Body of pancreas (tissue), 4 donors: ENCODE measurements around the gene NR4A3.

Experiments
- POLR2A ChIP-seq, 3 donors: fragments of 450-650 bp; IDR thresholded peaks; one replicate each; pipeline ENCODE4 v1.6.1; 2016; ENCODE audit warnings: antibody characterized with exemption in 3 of 3, mild to moderate bottlenecking in 2 of 3
- TF ChIP-seq, protein P1 (sequence below), 7 experiments: fragments of 450-650 bp in 4 of 7; fragments of 200-600 bp in 3 of 7; sonication (generic) in 3 of 7; IDR thresholded peaks; one replicate each; pipeline ENCODE4 v1.5.1; 2016 to 2019; ENCODE audit warnings: antibody characterized with exemption in 7 of 7

DNA sequence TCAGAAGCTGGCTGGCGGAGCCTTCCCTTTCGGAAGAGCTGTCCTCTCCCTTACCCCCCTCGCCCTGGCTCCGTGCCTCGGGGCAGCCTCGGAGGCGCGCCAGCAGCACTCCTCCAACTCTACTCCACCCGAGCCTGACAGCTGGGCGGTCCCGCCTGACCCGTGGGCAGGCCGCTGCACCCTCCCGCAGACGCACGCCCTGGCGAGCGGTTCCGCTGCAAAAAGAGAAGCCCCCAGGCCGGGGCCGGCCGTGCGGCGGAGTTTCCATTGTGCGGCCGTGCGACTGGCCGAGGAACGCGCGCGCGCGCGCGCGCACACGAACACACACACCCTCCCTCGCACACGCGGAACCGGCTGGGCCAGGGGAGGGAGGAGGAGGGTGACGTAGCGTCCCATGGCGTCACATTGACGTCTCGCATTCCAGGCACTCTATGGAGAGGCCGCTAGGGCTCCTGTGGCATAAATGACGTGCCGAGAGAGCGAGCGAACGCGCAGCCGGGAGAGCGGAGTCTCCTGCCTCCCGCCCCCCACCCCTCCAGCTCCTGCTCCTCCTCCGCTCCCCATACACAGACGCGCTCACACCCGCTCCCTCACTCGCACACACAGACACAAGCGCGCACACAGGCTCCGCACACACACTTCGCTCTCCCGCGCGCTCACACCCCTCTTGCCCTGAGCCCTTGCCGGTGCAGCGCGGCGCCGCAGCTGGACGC, at the start of gene NR4A3:
- TF ChIP-seq, protein P1, sequence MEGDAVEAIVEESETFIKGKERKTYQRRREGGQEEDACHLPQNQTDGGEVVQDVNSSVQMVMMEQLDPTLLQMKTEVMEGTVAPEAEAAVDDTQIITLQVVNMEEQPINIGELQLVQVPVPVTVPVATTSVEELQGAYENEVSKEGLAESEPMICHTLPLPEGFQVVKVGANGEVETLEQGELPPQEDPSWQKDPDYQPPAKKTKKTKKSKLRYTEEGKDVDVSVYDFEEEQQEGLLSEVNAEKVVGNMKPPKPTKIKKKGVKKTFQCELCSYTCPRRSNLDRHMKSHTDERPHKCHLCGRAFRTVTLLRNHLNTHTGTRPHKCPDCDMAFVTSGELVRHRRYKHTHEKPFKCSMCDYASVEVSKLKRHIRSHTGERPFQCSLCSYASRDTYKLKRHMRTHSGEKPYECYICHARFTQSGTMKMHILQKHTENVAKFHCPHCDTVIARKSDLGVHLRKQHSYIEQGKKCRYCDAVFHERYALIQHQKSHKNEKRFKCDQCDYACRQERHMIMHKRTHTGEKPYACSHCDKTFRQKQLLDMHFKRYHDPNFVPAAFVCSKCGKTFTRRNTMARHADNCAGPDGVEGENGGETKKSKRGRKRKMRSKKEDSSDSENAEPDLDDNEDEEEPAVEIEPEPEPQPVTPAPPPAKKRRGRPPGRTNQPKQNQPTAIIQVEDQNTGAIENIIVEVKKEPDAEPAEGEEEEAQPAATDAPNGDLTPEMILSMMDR (IDR thresholded peaks at IDR 0.05): peak; percentile 12 to 81 (median 63)
- TF ChIP-seq POLR2A (IDR thresholded peaks at IDR 0.05): peak; percentile 90 to 97 (median 96)
